Fibroblast of skin of abdomen (primary cell): ENCODE measurements around the gene CBX7.
A peak's percentile ranks its signal among the peaks of the same experiment; 100 is the strongest.

ENCODE experiments used
- DNase-seq: peaks from one replicate; pipeline ENCODE4 v3.0.0-alpha.2; 2013

Gene CBX7

DNA sequence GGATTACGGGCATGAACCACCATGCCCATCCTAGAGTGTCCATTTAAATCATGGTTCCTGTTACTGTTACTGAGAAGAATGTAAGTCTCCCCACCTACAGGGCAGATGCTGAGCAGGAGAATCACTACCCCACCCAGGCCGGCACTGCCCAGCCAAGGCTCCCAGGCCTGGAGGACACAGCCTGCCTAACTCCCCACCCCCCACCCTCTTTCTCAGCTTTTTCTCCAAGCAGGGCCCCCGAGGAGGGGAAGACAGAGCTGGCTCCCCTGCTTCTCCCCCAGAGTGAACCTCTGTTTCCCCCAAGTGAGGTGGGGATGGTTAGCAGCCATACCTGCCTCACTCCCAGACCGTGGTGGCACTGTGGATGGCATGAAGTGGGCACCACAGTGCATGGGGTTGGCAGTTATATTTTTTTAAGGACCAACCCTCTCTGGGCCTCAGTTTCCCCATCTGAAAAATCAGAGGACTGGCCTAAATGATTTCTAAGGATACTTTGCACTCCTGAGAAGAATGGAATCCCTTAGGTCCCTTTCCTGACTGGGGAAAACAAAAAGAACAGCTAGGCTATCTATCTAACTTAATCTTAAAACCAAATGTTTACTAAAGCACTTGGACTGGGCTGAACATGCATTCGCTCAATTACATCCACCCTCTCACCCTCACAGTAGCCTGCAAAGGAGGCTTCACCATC lies 5.0 kb downstream of the CBX7 start:
- no peak for DNase-seq

GRCh38 chr22:39146256-39147101 lies 6.0 kb downstream of the CBX7 start:
- DNase-seq, result no peak

GRCh38 chr22:39144101-39144767 lies 8.2 kb downstream of the CBX7 start:
- DNase-seq, result peak; percentile 28

GRCh38 chr22:39142088-39142680 lies 10.3 kb downstream of the CBX7 start:
- DNase-seq, result no peak

- no peak for DNase-seq
Observed at GRCh38 chr22:39139933-39140332, 12.5 kb downstream of the CBX7 start.

DNA sequence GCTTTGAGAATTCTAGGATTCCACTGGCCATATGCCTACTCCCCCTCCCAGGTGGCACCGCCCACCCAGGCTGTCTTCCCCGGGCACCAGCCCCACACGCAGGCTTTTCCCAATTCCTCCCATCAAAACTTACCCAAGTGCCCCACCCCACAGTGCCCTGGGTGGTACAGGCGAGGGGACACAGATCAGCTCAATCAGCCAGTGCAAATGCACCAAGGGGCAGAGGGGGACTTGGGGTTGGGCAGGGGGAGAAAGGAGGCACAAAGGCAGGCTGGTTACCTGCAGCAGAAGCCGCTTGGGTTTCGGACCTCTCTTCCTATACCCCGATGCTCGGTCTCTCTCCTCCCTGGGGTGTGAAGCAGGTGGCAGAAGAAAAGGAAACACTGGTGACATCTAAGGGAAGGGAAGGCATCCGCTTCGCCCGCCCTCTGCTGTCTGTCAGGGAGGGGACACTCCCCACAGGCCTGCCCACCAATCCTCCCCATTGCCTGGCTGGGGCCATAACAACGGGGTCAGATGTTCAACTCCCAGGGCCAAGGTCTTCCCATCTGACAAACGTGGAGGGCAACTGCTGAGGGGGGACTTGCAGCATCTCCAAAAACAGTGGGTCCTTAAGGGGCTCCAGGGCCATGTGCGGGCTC lies 14.0 kb downstream of the CBX7 start:
- DNase-seq, result no peak

- DNase-seq, result no peak
Observed at GRCh38 chr22:39136317-39136716, 16.2 kb downstream of the CBX7 start.

DNA sequence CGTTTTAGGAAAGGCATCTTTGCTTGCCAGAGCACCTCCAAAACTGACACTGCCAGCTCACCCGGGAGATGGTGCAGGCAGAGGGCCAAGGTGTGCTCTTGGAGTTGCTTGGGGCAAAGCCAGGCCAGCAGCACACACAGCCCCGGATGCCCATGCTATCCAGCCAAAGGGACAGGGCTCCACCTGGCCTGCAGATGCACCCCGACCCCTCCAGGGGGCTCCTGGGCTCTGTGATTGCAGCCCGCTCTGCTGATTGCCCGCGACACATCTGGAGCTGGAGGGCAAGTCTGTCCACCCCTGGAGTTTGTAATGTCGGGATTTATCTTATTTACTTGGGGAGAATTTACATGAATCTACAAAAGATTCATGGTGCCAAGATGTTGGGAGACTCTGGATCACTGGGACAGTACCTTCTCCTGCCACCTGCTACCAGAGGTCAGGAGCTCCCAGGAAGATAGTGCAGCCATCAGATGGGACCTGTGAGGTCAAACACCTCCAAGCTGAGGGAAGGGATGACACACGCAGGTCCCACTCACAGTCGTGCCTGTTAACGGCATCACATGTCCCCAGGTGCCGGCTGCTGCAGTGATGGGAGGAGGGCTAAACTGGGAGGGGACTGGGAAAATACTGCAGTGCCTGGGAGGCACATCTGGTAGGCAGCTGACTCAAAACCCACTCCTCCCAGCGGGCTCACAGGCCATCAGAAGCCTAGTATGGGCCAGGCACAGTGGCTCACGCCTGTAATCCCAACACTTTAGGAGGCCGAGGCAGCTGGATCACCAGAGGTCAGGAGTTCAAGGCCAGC lies 17.2 kb downstream of the CBX7 start:
- peak; percentile 46 for DNase-seq

DNA sequence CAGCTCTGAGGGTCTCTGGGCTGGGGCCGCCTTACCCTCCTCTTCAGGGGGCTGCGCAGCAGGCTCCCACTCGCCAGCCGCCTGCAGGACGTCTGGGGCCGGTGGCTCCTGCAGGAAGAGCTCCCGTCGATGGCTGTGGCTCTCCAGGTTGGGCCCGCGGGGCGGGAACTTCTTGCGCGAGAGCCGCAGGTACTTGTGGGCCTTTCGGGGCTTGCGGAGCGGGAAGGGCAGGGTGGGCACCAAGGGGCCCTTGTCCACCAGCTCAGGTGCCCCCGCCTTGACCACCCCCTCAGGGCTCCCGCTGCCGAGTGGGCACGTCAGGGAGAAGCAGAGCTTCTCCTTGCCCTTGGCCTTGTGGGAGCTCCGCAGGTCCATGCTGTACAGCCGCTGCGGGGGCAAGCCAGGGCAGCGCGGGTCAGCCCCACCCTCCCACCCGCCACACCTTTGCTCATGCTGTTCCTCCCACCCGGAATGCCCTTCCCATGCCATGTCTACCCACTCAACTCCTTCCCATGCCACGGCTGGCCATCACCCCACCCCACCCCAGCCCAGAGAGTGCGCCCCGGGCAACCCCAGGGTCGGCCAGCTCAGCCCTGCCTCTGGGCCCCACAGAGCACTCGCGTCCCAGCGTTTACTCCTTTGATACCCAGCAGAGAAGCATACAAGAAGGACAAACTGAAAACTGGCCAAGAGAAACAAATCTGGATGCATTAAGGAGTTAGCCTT lies 18.0 kb downstream of the CBX7 start:
- no peak for DNase-seq

GRCh38 chr22:39133871-39134270 lies 18.6 kb downstream of the CBX7 start:
- no peak for DNase-seq

- no peak for DNase-seq
Observed at GRCh38 chr22:39132871-39133524, 19.5 kb downstream of the CBX7 start.

DNA sequence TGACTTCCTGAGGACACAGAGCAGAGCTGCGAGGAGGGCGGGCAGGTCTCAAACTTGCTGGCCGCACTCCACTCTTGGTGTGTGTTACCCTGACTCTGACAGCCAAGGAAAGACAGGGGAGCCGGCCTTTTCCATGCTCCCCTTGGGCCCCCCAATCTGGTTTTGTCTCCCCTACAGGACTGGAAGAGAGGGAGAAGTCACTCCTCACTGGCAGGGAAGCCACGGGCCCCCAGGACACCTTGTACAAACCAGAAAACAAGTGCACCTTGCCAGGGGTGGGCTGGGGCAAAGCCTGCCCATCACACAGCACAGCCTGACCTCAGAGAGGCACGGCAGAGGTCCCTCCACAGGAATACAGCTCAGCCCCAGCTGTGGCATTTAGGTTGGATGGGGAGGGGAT lies 20.2 kb downstream of the CBX7 start:
- DNase-seq, result no peak

GRCh38 chr22:39130892-39131855 lies 21.3 kb downstream of the CBX7 start:
- DNase-seq, result no peak

DNA sequence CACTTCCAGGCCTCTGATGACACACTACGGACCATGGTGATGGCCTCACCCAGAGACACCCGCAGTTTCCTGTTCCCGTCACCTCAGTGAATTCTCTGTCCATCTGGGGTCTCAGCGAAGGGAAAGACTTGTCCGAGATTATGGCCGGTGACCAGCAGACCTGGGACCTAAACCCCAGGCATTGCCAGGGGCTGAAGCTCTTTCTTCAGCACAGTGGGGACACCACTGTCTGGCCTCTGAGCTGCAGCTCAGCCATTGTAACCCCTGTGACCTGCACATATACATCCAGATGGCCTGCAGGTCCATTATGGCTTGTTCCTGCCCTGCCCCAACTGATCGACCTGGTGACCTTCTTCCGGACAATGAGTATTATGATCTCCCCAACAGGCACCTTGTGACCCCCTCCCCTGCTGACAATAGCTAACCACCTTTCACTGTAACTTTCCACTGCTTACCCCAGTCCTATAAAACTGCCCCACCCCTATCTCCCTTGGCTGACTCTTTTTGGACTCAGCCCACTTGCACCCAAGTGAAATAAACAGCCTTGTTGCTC lies 22.3 kb downstream of the CBX7 start:
- DNase-seq, result no peak

DNA sequence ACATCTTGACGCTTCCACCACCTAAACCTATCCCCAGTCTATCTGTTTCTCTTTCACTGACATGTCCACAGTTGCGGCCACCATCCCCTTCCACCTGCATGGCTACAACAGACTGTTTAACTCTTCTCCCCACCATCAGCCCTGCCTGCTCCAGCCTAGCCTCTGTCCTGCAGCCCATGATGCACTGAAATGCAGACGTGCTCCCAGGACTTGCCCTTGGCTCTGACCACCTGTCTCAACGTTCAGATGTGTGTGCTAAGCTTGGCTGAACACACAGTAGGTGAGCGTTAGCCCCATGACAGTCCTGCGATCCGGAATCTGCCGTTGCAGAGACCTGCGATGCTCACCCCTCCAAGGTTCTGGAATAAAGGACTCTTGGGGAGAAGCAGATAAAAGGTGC lies 22.7 kb downstream of the CBX7 start:
- DNase-seq, result no peak

DNA sequence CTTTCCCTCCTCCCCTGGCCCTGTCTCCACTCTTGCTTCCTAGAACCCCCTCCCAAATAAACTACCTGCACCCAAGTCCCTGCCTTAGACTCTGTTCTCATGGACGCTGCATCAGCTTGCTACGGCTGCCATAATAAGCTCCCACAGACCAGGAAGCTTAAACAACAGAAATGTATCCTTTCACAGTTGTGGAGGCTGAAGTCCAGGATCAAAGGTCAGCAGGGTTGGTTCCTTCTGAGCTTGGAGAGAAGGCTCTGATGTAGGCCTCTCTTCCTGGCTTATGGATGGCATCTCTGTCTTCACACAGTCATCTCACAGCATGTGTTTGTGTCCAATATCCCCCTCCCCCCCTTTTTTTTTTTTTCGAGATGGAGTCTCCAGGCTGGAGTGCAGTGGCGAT lies 23.4 kb downstream of the CBX7 start:
- DNase-seq, result no peak

DNA sequence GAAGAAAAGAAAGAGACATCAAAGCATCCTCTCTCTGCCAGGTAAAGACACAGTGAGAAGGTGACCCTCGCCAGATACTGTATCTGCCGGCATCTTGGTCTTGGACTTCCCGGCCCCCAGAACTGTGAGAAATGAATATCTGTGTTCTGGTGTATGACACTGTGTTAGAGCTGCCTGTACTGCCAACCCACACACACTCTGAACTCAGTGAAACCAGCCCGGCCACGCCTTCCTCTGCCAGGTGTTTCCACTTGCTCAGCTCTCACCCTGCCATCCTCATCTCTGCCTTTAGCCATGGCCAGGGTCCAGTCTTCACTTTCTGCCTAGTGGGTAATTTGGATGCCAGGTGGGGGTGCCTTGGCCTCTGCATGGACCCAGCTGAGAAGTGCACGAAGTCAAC lies 24.0 kb downstream of the CBX7 start:
- no peak for DNase-seq

DNA sequence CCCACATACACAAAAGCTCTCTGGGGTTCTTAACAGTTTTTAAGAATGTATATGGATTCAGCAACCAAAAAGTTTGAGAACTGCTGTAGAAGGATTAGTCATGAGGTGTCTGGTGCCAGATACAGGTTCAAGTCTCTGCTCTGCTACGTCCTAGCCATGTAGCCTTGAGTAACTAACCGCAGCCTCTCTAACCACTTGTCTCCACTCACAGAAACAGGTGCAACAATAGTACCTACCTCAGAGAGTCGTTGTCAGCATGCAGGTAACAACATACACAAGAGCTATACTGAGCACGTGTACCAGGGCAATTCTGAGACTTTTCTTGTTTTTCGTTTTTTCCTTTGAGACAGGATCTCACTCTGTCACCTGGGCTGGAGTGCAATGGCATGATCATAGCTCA lies 26.9 kb downstream of the CBX7 start:
- DNase-seq, result no peak
